Panc1 (cell line): ENCODE results near the gene MRE11. TPM values are rescaled to one million over a fixed set of nuclear protein-coding genes. Genes with fewer than 3 reads are reported as not detected.

Experiments used
- ATAC-seq: fragments of 200-7000 bp; cut with Tn5 transposase; 2 replicates; pipeline ENCODE4 v1.9.1; 2020; ENCODE audit warnings: mild to moderate bottlenecking, moderate library complexity
- BruUV-seq: library from RNA; stranded (reverse); fragments of 400-500 nt; replicated peaks from 2 replicates; lab custom pipeline; 2021; lab: Mats Ljungman, UMichigan
- CTCF ChIA-PET: fragments of 300-600 bp; sonication (Branson Sonifier 250); formaldehyde crosslinking; loops from one replicate; lab custom pipeline; 2022; ENCODE audit warnings: antibody characterized with exemption; lab: Charles Lee
- POLR2A ChIA-PET: fragments of 300-600 bp; sonication (Branson Sonifier 250); formaldehyde crosslinking; loops from one replicate; lab custom pipeline; 2022; ENCODE audit warnings: antibody characterized with exemption; lab: Charles Lee
- DNase-seq: peaks from one replicate; pipeline ENCODE4 v3.0.0-alpha.2; 2010; ENCODE audit warnings: low read depth, low spot score
- H3K27ac ChIP-seq: 2 replicates; pipeline ENCODE4 v1.5.1; 2011; ENCODE audit warnings: mild to moderate bottlenecking, low read length, inconsistent platforms
- H3K27me3 ChIP-seq: fragments of 200-500 bp; sonication (Bioruptor generic); 2 replicates; pipeline ENCODE4 v1.6.0; 2014; ENCODE audit warnings: low read length, inconsistent platforms; ENCODE audit not compliant: control insufficient read depth, insufficient read depth
- H3K36me3 ChIP-seq: fragments of 200-500 bp; sonication (Bioruptor generic); 2 replicates; pipeline ENCODE4 v1.5.1; 2014; ENCODE audit warnings: inconsistent platforms, mild to moderate bottlenecking, low read length, moderate library complexity; ENCODE audit not compliant: control insufficient read depth, insufficient read depth
- H3K4me1 ChIP-seq: 2 replicates; pipeline ENCODE4 v1.5.1; 2011; ENCODE audit warnings: inconsistent platforms, mild to moderate bottlenecking, low read length, moderate library complexity; ENCODE audit not compliant: control insufficient read depth, insufficient read depth
- H3K4me3 ChIP-seq, 2 experiments: 2 replicates each; pipeline ENCODE4 v1.5.1; 2011 to 2012; ENCODE audit warnings: low read depth in 2 of 2, low read length in 2 of 2, mild to moderate bottlenecking in 2 of 2, inconsistent platforms in 1 of 2, moderate library complexity in 1 of 2
- H3K9me3 ChIP-seq: fragments of 200-500 bp; sonication (Bioruptor generic); 2 replicates; pipeline ENCODE4 v1.5.1; 2014; ENCODE audit warnings: low read depth, mild to moderate bottlenecking, inconsistent platforms, low read length, moderate library complexity; ENCODE audit not compliant: control insufficient read depth, insufficient read depth
- POLR2AphosphoS5 ChIP-seq: IDR thresholded peaks from 2 replicates; pipeline ENCODE4 v1.6.1; 2012; ENCODE audit warnings: mild to moderate bottlenecking, low read depth, low read length, moderate library complexity
- SIN3A ChIP-seq: IDR thresholded peaks from 2 replicates; pipeline ENCODE4 v1.6.1; 2012; ENCODE audit warnings: low read depth, mild to moderate bottlenecking, low read length, moderate library complexity, borderline replicate concordance; ENCODE audit not compliant: insufficient read depth
- TCF7L2 ChIP-seq: IDR thresholded peaks from 2 replicates; pipeline ENCODE4 v1.6.1; 2011; ENCODE audit warnings: mild to moderate bottlenecking, low read depth, low read length, inconsistent platforms
- in situ Hi-C: cut with HindIII; loops from 2 replicates; pipeline ENCODE4 v1.10.0; 2016; ENCODE audit warnings: low sequenced_read_pairs, low pct_unique_long_range_greater_than_20kb
- intact Hi-C: fragments of 100-400 bp; cut with micrococcal nuclease; formaldehyde crosslinking; loops from one replicate; pipeline ENCODE4 v1.10.0; 2022; ENCODE audit not compliant: unreplicated experiment
- total RNA-seq: library from RNA; stranded (reverse); gene quantifications from one replicate; pipeline ENCODE4 v1.2.1, GENCODE V29; 2021; ENCODE audit not compliant: unreplicated experiment
- TF ChIP-seq, protein P1 (sequence below), 2 experiments: IDR thresholded peaks; 2 replicates each; pipeline ENCODE4 v1.6.1; 2011 to 2012; ENCODE audit warnings: low read depth in 2 of 2, control low read depth in 1 of 2, low read length in 1 of 2, mild to moderate bottlenecking in 1 of 2, moderate library complexity in 1 of 2; ENCODE audit not compliant: insufficient read depth in 1 of 2
- TF ChIP-seq, protein P2 (sequence below): fragments of 450-650 bp; IDR thresholded peaks from 2 replicates; pipeline ENCODE4 v1.5.1; 2017; ENCODE audit warnings: mild to moderate bottlenecking

Gene MRE11
- total RNA-seq, 1 experiment from 2014 or later = 35.0 TPM

DNA sequence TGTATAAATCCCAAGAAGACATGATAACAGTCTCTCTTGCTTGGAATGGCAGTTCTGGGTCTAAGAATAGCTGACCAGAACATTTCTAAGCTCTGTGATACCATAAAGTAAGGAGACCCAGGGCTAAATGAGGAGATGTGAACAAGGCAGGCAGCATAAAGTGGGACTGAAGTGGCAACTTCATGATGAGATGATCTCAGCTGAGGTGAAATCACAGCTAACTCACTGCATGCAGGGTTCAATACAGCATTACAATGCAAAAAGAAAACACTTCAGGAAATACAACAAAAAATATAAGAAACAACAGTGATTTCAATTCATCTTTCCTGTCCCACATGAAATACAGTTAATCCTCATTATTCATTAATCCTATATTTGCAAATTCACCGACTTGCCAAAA lies 44.6 kb downstream of the MRE11 start:
- no peaks in the 10 kb centered on the region for H3K9me3 ChIP-seq
- intact Hi-C loops = no loop called here
- no peak overlapping the region for H3K4me3 ChIP-seq
- peaks cover 3% of the 10 kb centered on the region; the same call in 1 of the 2 replicates for H3K36me3 ChIP-seq
- in situ Hi-C loops = no loop called here
- POLR2A ChIA-PET = no interaction called here
- 0 out of 2 replicates have a peak, but pooled peaks cover 2% of the 10 kb centered on the region for H3K4me1 ChIP-seq
- TF ChIP-seq POLR2AphosphoS5 = no peak
- TF ChIP-seq, protein P1, sequence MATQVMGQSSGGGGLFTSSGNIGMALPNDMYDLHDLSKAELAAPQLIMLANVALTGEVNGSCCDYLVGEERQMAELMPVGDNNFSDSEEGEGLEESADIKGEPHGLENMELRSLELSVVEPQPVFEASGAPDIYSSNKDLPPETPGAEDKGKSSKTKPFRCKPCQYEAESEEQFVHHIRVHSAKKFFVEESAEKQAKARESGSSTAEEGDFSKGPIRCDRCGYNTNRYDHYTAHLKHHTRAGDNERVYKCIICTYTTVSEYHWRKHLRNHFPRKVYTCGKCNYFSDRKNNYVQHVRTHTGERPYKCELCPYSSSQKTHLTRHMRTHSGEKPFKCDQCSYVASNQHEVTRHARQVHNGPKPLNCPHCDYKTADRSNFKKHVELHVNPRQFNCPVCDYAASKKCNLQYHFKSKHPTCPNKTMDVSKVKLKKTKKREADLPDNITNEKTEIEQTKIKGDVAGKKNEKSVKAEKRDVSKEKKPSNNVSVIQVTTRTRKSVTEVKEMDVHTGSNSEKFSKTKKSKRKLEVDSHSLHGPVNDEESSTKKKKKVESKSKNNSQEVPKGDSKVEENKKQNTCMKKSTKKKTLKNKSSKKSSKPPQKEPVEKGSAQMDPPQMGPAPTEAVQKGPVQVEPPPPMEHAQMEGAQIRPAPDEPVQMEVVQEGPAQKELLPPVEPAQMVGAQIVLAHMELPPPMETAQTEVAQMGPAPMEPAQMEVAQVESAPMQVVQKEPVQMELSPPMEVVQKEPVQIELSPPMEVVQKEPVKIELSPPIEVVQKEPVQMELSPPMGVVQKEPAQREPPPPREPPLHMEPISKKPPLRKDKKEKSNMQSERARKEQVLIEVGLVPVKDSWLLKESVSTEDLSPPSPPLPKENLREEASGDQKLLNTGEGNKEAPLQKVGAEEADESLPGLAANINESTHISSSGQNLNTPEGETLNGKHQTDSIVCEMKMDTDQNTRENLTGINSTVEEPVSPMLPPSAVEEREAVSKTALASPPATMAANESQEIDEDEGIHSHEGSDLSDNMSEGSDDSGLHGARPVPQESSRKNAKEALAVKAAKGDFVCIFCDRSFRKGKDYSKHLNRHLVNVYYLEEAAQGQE (IDR thresholded peaks at IDR 0.05; ENCODE audit: insufficient read depth in 1 of 2, low read depth in 2 of 2, low read length in 1 of 2) = no peak
- TF ChIP-seq TCF7L2 = no peak
- TF ChIP-seq, protein P2, sequence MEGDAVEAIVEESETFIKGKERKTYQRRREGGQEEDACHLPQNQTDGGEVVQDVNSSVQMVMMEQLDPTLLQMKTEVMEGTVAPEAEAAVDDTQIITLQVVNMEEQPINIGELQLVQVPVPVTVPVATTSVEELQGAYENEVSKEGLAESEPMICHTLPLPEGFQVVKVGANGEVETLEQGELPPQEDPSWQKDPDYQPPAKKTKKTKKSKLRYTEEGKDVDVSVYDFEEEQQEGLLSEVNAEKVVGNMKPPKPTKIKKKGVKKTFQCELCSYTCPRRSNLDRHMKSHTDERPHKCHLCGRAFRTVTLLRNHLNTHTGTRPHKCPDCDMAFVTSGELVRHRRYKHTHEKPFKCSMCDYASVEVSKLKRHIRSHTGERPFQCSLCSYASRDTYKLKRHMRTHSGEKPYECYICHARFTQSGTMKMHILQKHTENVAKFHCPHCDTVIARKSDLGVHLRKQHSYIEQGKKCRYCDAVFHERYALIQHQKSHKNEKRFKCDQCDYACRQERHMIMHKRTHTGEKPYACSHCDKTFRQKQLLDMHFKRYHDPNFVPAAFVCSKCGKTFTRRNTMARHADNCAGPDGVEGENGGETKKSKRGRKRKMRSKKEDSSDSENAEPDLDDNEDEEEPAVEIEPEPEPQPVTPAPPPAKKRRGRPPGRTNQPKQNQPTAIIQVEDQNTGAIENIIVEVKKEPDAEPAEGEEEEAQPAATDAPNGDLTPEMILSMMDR = no peak
- TF ChIP-seq SIN3A = no peak
- no peaks in the 10 kb centered on the region for H3K27me3 ChIP-seq
- ATAC-seq (peak; percentile 60), DNase-seq (no peak)
- BruUV-seq = no TSS peak
- CTCF ChIA-PET = no interaction called here
- no peak overlapping the region for H3K27ac ChIP-seq

DNA sequence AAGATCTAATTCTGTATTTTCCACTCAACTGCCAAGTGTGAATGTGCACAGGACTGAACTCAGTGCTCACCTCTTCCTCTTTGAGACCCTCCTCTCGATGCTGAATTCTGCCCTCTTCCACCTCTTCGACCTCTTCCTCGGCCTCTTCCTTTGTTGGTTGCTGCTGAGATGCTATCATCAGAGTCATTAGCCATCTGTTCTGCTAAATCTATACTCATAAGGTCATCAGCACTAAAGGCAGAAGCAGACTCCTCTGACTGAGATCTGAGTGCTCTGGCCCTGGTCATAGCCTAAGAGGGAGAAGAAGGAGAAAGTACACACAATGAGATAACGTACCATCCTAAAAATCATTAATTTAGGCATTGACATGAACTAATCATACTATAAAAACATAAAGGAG lies 46.5 kb downstream of the MRE11 start:
- 0 out of 2 replicates have a peak, but pooled peaks cover 2% of the 10 kb centered on the region for H3K4me1 ChIP-seq
- no peak overlapping the region for H3K4me3 ChIP-seq
- ChIA-PET POLR2A (no interaction called here), CTCF (no interaction called here)
- ATAC-seq = no peak
- TF ChIP-seq, protein P2 = no peak
- TF ChIP-seq, protein P1 (IDR thresholded peaks at IDR 0.05; ENCODE audit: insufficient read depth in 1 of 2, low read depth in 2 of 2, low read length in 1 of 2) = no peak
- TF ChIP-seq TCF7L2 (no peak), SIN3A (no peak), POLR2AphosphoS5 (no peak)
- peaks cover 3% of the 10 kb centered on the region; the same call in 1 of the 2 replicates for H3K36me3 ChIP-seq
- no peaks in the 10 kb centered on the region for H3K9me3 ChIP-seq
- no peaks in the 10 kb centered on the region for H3K27me3 ChIP-seq
- in situ Hi-C loops = no loop called here
- BruUV-seq = no TSS peak
- no peak for DNase-seq
- H3K27ac ChIP-seq = no peak overlapping the region
- intact Hi-C loops = no loop called here
